ENCODE results near the gene RPP14.
"Not testable (repeated sequence)": the region's sequence is repeated elsewhere in the genome, so short reads cannot be mapped to it uniquely, and the experiment has no call there.

The RPP14 gene

DNA sequence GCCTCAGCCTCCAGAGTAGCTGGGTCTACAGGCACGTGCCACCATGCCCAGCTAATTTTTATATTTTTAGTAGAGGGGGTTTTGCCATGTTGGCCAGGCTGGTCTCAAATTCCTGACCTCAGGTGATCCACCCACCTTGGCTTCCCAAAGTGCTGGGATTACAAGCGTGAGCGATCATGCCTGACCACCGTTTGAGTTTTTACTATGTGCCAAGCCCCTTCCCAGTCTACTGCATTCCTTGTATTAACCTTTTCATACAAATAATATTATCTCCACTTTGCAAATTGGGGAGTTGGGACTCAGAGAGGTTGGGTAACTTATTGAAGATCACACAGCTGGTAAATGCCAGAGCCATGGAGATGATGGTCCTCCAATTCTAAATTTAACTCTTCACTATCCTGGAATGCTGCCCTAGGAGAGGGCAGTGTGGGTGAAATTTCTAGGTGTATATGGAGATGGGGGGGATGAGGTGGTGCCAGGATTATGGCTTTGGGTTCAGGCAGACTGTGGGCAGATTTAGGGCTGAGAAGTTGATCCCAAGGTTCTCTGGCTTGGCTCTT is 25.6 kb downstream of the RPP14 start:
- DNase-seq (ENCODE audit: low spot score): no peak

DNA sequence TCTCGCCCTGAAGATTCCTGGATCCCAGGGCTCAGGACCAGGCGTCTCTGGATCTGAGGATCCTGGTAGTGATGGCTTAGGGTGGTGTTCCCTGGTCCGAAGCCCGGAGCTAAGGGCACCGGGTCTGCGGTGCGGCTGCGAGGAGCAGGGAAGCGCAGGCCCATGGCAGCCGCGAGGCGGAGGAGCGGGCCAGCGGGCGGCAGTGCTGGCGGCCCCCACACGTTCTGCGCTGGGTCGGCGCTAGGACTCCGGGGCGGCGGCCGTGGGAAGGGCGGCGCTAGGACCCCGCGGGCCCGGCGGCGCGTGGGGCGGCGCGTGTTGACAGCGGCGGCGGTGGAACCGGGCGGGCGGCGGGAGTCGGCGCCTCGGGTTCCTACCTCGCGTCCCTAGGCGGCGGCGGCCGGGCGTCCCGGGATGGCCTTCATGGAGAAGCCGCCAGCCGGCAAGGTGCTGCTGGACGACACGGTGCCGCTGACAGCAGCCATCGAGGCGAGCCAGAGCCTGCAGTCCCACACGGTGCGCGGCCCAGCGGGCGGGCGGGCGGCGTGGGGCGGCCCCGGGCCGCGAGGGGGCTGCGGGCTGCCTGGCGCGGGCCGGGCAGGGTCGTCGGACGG is 26.6 kb downstream of the RPP14 start, which contains the start of gene PXK:
PXK (plus strand) TSS at position 318 of the 614 bp plus-strand sequence; CDS start at position 415, 97 bp downstream.
- DNase-seq (ENCODE audit: low spot score): peak; percentile 78

DNA sequence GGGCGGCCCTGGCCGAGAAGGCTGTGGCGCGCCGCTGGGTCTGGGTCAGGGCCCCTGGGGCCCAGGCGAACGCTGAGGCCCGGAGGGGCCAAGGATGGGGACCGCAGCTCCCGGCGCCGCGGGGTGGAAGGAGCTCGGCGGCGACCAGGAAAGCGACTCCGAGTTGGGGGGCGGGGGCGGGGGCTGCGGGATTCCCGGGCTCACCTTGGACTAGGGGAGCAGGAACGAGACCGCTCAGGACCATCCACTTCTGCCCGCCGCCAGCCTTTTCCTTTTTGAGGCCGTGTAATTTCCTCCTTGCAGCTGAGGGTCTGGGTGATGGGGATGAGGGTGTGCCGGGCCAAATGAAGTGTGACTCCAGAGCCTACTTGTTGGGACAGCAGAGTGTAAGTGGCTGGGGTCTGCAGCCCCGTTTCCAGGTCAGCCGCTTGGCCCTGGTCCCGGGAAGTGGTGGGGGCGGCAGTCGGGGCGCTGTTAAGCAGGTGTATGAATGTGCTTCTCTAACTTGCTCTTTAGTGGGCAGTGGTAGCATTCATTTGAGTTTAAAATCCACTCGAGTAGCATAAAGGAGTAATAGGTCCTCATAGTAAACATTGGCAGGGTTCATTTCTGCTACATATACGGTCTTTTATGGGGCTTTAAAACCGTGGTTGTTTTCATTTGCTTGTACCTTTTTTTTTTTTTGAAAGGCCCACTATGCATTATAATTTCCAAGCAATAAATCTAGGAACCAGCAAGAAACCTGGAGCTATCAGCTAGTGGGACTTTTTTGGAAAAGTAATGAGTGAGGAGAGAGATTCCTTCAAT is 27.4 kb downstream of the RPP14 start:
- peak; percentile 23 for DNase-seq (ENCODE audit: low spot score)

DNA sequence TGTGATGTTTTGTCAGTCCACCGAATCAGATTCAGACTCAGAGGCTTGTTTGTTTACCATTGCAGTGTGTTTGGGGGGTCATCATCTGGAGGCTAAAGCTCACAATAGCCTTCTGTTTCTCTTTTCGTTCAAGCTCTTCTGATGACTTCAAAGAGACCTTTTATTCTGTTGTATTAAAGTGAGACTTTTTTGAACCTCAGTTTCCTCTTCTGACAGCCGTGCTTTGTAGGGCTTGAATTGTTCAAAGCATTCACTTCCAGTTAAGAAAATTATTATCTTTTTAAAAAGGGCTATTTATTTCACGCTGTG is 27.9 kb downstream of the RPP14 start:
- DNase-seq (ENCODE audit: low spot score): no peak

DNA sequence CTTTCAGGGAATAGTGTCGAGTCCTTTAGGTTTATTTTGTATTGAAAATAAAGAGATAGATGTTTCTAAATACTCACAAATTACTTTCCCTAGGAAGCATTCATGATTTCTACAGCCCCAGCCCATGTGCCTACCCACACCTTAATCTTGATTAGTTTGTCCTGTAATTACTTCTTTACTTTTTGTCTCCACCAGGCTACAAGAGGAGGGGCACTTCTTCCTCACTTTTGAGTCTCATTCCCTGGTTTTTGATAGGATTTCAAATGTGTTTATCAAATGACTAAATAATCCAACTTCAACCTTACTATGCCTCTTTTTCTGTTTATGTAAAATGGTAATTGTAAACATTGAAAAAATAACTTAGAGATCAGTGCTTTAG is 28.4 kb downstream of the RPP14 start:
- DNase-seq (ENCODE audit: low spot score): no peak

DNA sequence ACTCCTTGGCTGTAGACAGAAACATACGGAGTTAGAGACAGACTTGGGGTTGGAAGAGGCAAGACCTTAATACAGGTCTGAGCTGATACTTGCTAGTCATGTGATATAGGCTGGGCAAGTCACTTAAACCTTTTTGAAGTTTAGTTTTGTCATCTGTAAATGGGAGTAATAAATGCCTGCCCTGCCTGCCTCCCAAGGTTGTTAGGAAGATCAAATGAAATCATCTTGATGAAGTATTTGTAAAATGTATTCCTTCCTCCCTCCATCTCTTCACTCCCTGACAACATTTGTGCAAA is 29.6 kb downstream of the RPP14 start:
- DNase-seq (ENCODE audit: low spot score): no peak

DNA sequence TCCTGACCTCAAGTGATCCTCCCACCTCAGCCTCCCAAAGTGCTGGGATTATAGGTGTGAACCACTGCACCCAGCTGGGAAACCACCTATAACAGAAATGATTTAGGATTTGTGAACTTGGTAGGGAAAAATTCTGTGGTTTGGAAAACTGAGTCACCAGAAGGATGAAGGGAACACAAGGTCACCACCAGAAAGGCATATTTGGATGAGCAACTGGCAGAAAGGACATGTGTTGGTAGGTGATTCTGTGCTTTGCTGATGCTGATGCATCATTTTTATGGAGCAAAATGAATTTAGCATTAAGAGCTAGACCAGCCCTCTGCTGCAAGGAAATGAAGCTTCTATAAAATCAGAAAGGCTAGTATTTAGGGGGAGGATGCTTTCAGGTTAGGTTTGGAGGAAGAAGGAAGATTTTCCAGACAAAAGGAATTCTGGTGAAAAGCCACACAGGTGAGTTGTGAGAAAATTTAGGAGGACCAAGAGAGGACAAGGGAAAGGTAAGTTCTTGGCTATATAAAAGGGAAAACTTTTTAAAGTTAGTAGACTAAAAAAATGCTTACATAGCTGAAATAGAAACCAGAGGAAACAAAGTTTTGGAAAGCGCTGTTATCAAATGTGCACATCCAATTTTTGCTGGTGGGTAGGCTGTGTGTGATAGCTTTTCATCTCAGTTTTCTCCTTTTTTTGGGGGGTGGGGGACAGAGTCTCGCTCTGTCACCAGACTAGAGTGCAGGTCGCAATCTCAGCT is 30.3 kb downstream of the RPP14 start:
- DNase-seq (ENCODE audit: low spot score): no peak

DNA sequence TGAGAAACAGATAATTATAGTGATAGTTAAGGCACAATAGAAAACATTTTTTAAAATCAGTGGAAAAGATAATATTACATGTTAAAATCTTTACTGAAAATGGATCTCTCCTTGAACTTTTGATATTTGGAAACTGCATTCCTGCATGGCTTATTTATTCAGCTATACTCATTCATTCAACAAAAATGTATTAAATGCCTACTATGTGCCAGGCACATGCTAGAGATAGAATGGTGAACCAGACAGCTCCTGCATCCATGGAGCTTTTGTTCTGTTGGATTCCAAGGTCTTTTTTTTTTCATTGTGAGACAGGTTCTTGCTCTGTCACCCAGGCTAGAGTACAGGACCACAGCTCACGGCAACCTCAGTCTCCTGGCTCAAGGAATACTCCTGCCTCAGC is 31.1 kb downstream of the RPP14 start:
- no peak for DNase-seq (ENCODE audit: low spot score)

DNA sequence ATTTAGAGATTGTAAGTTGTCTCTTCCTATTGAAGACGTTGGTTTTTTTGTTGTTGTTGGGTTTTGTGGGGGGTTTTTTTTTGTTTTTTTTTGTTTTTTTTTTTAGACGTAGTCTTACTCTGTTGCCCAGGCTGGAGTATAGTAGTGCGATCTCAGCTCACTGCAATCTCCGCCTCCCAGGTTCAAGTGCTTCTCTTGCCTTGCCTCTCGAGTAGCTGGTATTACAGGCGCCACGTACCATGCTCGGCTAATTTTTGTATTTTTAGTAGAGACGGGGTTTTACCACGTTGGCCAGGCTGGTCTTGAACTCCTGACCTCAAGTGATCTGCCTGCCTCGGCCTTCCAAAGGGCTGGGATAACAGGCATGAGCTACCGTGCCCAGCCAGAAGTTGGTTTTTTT is 33.1 kb downstream of the RPP14 start:
- not testable (repeated sequence) for DNase-seq (ENCODE audit: low spot score)

DNA sequence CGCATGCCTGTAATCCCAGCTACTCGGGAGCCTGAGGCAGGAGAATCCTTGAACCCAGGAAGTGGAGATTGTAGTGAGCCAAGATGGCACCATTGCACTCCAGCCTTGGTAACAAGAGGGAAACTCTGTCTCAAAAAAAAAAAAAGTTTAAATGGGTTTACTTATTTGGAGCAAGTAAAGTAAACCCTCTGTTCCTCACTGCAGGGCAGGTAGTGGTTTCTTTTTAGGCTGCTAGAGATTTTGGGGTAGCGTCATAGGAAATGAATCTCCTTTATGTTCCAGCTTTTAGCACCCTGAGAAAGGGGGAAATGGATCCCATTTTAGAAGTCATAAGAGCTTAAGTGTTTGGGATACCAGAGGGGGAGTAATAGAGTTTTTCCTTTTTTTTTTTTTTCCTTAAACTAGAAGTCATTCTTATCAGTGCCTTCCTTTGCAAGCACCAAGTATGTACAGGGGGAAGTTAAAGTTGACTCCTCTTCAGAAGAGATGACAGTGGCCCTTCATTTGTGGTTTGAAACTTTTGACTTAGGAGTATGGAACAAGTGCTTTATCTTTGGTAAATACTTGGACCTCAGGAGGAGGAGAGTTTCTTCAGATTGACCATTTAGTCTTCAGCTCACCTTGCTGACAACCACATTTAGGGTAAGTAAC is 34.7 kb downstream of the RPP14 start:
- DNase-seq (ENCODE audit: low spot score): no peak

DNA sequence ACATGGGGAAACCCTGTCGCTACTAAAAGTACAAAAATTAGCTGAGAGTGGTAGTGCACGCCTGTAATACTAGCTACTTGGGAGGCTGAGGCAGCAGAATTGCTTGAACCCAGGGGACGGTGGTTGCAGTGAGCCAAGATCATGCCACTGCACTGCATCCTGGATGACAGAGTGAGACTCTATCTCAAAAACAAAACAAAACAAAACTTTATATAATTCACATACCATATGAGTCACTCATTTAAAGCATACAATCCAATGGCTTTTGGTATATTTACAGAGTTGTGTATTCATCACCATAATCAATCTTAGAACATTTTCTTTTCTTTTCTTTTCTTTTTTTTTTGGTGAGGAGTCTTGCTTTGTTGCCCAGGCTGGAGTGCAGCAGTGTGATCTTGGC is 35.3 kb downstream of the RPP14 start:
- no peak for DNase-seq (ENCODE audit: low spot score)

DNA sequence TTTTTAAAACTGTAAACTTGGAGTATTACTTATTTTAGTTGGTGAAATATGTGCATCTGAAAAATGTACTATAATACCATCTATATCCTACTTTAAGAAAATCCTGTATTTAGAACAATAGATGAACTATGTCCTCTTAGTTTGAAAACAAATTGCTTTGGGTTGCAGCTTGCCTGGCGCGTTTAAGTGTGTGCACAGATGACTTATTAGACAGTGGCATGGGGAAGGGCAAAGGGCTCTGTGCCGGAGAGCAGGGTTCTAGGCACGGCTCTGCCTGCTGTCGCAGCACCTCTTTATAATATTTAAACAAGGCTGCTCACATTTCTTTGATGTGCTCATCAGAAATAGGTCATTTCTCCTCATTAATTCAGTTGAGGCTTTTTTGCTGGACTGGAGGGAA is 36.6 kb downstream of the RPP14 start:
- DNase-seq (ENCODE audit: low spot score): no peak

DNA sequence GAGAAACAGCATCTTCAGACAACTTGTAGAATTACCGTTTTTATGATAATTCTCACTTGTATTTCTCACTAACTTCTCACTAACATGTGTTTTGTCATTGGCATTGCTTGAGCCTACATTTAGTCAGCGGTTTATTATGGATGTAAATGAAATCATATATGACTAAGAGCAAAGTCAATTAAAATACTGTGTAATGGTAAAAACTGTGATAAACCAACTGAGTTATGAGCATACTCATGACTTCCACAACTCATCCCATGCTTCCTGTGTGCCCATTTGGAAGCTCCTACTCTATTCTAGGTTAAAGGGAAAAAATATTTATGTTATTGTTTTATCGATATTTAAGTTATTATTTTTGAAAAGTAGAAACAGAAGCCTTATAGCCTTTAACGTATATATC is 39.4 kb downstream of the RPP14 start:
- no peak for DNase-seq (ENCODE audit: low spot score)

DNA sequence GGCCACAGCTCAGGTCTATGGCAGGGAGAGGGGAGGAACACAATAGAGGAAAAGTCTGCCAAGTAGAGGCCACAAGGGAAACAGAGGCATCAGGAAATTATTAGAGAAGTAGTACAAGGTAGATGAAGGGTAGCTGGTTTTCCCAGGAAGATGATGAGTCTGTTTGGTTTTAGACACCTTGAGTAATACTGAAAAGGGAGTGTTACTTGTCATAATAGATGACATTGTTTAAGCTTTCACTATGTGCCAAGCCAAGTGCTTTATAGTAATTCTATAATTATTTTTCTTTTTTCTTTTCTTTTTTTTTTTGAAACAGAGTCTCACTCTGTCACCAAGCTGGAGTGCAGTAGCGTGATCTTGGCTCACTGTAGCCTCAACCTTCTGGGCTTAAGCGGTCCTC is 40.3 kb downstream of the RPP14 start:
- no peak for DNase-seq (ENCODE audit: low spot score)

DNA sequence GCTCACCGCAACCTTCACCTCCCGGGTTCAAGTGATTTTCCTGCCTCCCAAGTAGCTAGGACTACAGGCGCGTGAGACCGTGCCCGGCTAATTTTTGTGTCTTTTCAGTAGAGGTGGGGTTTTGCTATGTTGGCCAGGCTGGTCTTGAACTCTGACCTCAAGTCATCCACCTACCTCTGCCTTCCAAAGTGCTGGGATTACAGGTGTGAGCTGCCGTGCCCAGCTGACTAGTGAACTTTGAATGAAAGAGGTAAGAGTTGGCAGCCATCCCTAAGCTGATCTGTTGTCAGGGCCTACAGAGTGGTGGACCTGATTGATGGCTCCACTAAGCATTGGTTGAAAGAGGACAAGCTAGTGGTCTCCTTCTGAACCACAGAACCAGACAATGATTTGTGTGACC is 41.9 kb downstream of the RPP14 start:
- DNase-seq (ENCODE audit: low spot score): no peak

DNA sequence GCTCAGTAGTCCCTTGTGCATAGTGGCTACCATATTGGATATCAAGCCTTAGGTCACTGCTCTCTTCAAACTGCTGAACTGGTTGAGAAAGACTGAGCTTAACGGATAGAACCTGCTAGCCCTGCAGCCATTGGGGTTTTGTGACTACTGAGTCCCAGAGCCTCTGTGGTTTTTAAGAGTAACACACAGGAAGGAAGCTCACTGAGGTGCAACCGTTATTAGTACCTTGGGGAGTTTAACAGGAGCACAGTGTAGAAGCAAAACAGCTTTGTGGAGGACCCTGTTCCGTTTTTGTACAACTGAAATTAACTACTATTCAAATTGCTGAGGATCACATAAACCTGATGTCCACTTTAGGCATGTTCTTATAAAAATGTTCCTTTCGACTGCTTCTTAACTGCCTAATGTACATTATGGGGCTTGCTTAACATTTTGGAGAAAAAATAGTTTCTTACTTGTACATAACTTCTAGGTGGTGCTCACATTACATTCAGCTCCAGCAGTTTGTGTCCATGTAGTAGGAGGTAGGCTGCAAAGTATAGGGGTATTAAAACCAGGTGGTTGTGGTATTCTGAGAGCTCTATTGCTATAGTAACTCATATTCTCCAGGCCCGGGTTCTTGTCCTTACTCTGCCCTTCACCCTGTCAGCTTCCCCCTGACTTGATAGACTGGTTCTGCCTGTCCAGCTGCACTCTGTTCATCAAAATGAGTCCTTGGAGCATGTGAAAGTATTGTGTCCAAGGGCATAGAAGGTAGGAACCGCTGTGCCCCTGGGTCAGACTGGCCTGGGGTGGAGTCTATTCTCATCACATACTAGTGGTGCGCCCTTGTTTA is 44.0 kb downstream of the RPP14 start:
- DNase-seq (ENCODE audit: low spot score): no peak

DNA sequence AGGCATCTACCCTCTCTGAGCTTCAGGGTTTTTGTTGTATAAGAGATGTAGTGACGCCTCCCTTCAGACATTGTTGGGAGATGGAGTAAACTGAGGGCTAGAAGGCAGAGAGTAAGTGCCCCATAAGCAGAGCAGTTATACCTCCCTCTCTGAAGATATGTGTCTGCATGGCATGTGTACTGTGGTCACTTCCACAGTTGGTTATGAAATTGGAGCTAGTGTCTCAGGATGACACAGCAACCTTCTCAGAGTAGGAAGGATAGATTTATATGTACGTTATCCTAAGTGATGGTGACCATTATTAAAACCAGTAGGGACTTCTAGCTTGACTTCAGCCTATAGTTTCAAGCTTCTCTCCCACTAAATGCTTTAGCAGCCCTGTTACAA is 44.6 kb downstream of the RPP14 start:
- DNase-seq (ENCODE audit: low spot score): no peak

DNA sequence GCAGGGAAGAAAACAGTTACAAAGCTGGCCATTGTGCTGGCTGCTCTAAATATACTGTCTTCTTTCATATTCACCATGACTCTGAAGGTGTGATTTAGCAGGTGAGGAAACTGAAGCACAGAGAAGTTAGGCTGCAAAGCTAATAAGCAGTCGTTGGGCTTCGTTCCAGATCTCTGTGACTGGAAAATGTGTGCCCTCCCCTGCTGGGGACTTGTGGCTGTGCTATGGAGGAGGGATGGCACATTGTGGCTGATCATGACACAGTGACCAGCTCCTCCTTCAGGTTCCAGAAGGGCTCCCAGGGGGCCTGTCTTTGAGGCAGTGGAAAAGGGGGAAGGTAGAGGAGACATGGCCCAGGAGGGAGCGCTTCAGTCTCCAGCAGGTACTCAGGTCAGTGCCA is 45.9 kb downstream of the RPP14 start:
- no peak for DNase-seq (ENCODE audit: low spot score)

DNA sequence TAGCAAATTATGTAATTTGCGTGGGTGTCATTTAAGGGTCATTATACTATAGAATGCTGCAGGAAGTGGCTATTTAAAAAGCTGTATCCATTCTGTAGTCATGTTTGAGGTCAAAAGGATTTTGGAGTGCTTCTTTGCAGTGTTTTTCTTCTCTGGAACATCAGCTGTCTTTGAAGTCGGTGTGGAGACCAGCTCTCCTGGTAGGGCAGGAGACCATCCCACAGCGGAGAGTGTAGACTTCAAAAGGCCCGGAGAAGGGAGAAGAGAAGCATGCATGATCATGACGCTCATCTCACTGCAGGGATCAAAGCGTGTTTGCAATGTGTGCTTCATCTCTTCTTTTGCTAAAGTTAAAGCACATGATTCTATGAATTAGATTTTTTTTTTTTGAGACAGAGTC is 46.6 kb downstream of the RPP14 start:
- no peak for DNase-seq (ENCODE audit: low spot score)

DNA sequence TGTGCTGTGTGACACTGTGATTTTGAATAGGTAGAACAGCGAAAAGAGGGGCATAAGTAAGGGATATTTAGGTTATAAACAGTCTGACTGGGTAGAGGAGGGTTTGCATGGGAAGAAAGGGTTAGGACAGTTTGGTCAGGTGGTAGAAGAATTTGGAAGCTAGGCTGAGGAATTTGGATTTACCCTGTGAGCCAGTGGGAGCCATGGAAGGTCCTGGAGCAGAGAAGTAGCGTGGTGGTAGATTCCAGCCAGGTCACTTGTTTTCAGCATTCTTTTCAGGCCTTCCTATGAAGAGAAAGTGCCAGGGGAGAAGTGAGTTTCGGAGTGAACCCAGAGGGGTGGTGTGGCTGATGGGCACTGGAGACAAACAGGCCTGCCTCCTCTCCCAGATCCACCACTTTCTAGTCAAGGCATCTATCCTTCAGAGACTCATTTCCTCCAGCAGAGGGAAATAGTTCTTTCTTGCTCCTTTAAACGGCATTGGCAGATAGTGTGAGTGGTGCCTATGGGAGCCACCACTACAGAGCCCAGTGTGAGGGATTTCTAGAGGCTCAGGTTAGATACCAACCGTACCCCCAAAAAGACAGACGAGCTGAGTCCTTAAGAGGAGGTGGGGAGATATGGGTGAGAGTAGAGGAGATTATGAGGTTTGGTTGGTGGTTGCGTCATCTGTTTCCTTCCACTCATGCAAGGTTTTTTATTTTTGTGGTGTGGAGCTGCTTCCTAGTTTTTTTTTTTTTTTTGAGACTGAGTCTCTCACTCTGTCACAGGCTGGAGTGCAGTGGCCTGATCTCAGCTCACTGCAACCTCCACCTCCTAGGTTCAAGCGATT is 47.9 kb downstream of the RPP14 start:
- no peak for DNase-seq (ENCODE audit: low spot score)

DNA sequence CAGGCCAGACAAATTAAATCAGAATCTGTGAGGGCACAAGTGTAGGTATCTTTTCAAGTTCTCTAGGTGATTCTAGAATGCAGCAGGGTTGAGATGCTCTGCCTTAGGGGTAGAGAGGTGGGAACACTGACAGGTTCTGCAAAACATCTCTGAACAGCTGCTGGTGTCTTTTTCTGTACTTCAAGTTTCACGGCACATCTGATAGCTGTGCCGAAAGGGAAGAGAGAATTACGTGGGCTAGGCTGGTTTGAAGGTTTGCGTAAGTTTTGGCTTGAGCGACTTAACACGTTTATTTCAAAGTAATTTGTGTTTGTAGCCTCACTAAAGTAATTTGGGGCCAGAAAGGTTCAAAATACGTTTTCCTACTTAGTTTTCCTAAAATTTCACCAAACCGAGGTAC is 49.1 kb downstream of the RPP14 start:
- no peak for DNase-seq (ENCODE audit: low spot score)

Measured in hematopoietic multipotent progenitor cell treated with erythropoietin and hydrocortisone succinate and interleukin-3 and kit ligand, for 15 days (in vitro differentiated cells).